A549 (cell line): ENCODE data around the gene PET117. TPM values are rescaled to one million over a fixed set of nuclear protein-coding genes. Genes with fewer than 3 reads are reported as not detected.

ENCODE experiments used
- ATAC-seq, 2 experiments: fragments of 200-7000 bp in 1 of 2; fragments of >200 bp in 1 of 2; cut with Nextera tagmentation in 1 of 2; cut with Tn5 transposase in 1 of 2; 3 replicates each; pipeline versions ENCODE4 v1.8.0 to v1.9.1; 2018 to 2020; ENCODE audit warnings: mild to moderate bottlenecking in 1 of 2, moderate library complexity in 1 of 2
- CTCF ChIA-PET: fragments of 300-600 bp; sonication (Branson Sonifier 250); formaldehyde crosslinking; extraction: SDS; loops from one replicate; lab custom pipeline; 2021; ENCODE audit warnings: antibody characterized with exemption, inconsistent platforms; lab: Yijun Ruan, JAX
- POLR2A ChIA-PET: fragments of 350-600 bp; formaldehyde crosslinking; extraction: SDS; loops from one replicate; lab custom pipeline; 2021; ENCODE audit warnings: antibody characterized with exemption, inconsistent platforms; lab: Yijun Ruan, JAX
- DNase-seq, 2 experiments: peaks; one replicate each; pipeline versions ENCODE4 v3.0.0 to v3.0.0-alpha.2; 2011 to 2016; ENCODE audit warnings: low read depth in 1 of 2, low spot score in 1 of 2
- FAIRE-seq: peaks from 2 replicates; lab custom pipeline; 2011; peaks lifted over from hg19 to GRCh38; lab: Jason Lieb, UNC
- H3K27ac ChIP-seq, 2 experiments: fragments of >200 bp; sonication (Bioruptor Twin); formaldehyde crosslinking; 3 replicates each; pipeline ENCODE4 v1.5.1; 2016 to 2017
- H3K4me1 ChIP-seq: fragments of >200 bp; sonication (Bioruptor Twin); formaldehyde crosslinking; 3 replicates; pipeline ENCODE4 v1.6.1; 2016
- H3K4me2 ChIP-seq: fragments of >200 bp; sonication (Bioruptor Twin); formaldehyde crosslinking; 3 replicates; pipeline ENCODE4 v1.6.1; 2016
- H3K4me3 ChIP-seq: fragments of >200 bp; sonication (Bioruptor Twin); formaldehyde crosslinking; 3 replicates; pipeline ENCODE4 v1.5.1; 2016
- H3K9me3 ChIP-seq: fragments of >200 bp; sonication (Bioruptor Twin); formaldehyde crosslinking; 3 replicates; pipeline ENCODE4 v1.6.1; 2016
- BHLHE40 ChIP-seq: IDR thresholded peaks from 2 replicates; pipeline ENCODE4 v1.6.1; 2012; ENCODE audit warnings: low read depth, low read length, inconsistent platforms
- CEBPB ChIP-seq, 2 experiments: fragments of >200 bp in 1 of 2; sonication (Bioruptor Twin) in 1 of 2; formaldehyde crosslinking in 1 of 2; IDR thresholded peaks; 2 replicates each; pipeline ENCODE4 v1.6.1; 2012 to 2016
- CHD4 ChIP-seq: fragments of 200-600 bp; sonication (generic); IDR thresholded peaks from 2 replicates; pipeline ENCODE4 v1.6.1; 2016; ENCODE audit warnings: antibody characterized with exemption, mild to moderate bottlenecking, borderline replicate concordance
- EHMT2 ChIP-seq: fragments of 200-600 bp; sonication (generic); IDR thresholded peaks from 2 replicates; pipeline ENCODE4 v1.6.1; 2016; ENCODE audit warnings: antibody characterized with exemption, low read depth, mild to moderate bottlenecking, moderate library complexity
- FOSL2 ChIP-seq, 2 experiments: fragments of 450-650 bp in 1 of 2; fragments of >200 bp in 1 of 2; sonication (Bioruptor Twin) in 1 of 2; formaldehyde crosslinking; IDR thresholded peaks; 2 replicates each; pipeline versions ENCODE4 v1.5.0 to v1.6.1; 2016 to 2020; ENCODE audit warnings: mild to moderate bottlenecking in 1 of 2, moderate library complexity in 1 of 2
- FOXS1 ChIP-seq: fragments of 250-450 bp; sonication (Bioruptor Pico); IDR thresholded peaks from 2 replicates; pipeline ENCODE4 v1.5.0; 2020; ENCODE audit warnings: mild to moderate bottlenecking, moderate library complexity
- HEYL ChIP-seq: fragments of 250-450 bp; sonication (Bioruptor Pico); IDR thresholded peaks from 2 replicates; pipeline ENCODE4 v1.8.0; 2021; ENCODE audit warnings: mild to moderate bottlenecking, moderate library complexity
- HOXB13 ChIP-seq: fragments of 250-450 bp; sonication (Bioruptor Pico); IDR thresholded peaks from 2 replicates; pipeline ENCODE4 v1.5.0; 2020; ENCODE audit warnings: low read depth, mild to moderate bottlenecking, moderate library complexity
- HOXB5 ChIP-seq: fragments of 250-450 bp; sonication (Bioruptor Pico); IDR thresholded peaks from 2 replicates; pipeline ENCODE4 v1.5.0; 2020; ENCODE audit warnings: mild to moderate bottlenecking, moderate library complexity
- NFE2L2 ChIP-seq: fragments of 150-350 bp; conservative IDR thresholded peaks from 2 replicates; pipeline ENCODE4 v1.6.1; 2014; ENCODE audit warnings: low read length
- NR3C1 ChIP-seq: fragments of >200 bp; sonication (Bioruptor Twin); formaldehyde crosslinking; IDR thresholded peaks from 3 replicates; pipeline ENCODE4 v1.6.1; 2017
- PHF8 ChIP-seq: fragments of 200-600 bp; sonication (generic); IDR thresholded peaks from 2 replicates; pipeline ENCODE4 v1.6.1; 2016; ENCODE audit warnings: low read depth, mild to moderate bottlenecking, antibody characterized with exemption, moderate library complexity, borderline replicate concordance
- POLR2A ChIP-seq: IDR thresholded peaks from 2 replicates; pipeline ENCODE4 v1.6.1; 2012; ENCODE audit warnings: mild to moderate bottlenecking, low read length
- RAD21 ChIP-seq, 2 experiments: fragments of >200 bp in 1 of 2; sonication (Bioruptor Twin) in 1 of 2; formaldehyde crosslinking in 1 of 2; IDR thresholded peaks in 1 of 2; conservative IDR thresholded peaks in 1 of 2; 2 replicates in 1 of 2; 3 replicates in 1 of 2; pipeline ENCODE4 v1.6.1; 2012 to 2018; ENCODE audit warnings: inconsistent platforms in 1 of 2
- TP53 ChIP-seq: fragments of 250-450 bp; sonication (Bioruptor Pico); IDR thresholded peaks from 2 replicates; pipeline ENCODE4 v1.5.0; 2021; ENCODE audit warnings: mild to moderate bottlenecking, moderate library complexity
- ZC3H11A ChIP-seq: fragments of 450-650 bp; IDR thresholded peaks from 2 replicates; pipeline ENCODE4 v1.6.1; 2014; ENCODE audit warnings: antibody characterized with exemption, mild to moderate bottlenecking
- WGBS: methylation state at CpG from one replicate; pipeline ENCODE4 v1.1.6; 2017; ENCODE audit errors: missing lambda C conversion rate; 5-methylcytosine and 5-hydroxymethylcytosine counted together
- polyA plus RNA-seq, 4 experiments: library from polyadenylated mRNA; depleted of rRNA in 3 of 4; stranded (reverse); fragments of >200 nt; fragmentation: RNase III in 1 of 4; extraction: RNeasy Plus Mini Kit Qiagen cat#74134 plus additional on column Dnase treatment in 1 of 4; gene quantifications; 2 replicates in 3 of 4; 3 replicates in 1 of 4; pipeline ENCODE4 v1.2.3, GENCODE V29; 2011 to 2017
- TF ChIP-seq, protein P1 (sequence below): fragments of >200 bp; sonication (Bioruptor Twin); formaldehyde crosslinking; IDR thresholded peaks from 2 replicates; pipeline ENCODE4 v1.6.1; 2016
- TF ChIP-seq, protein P2 (sequence below): fragments of 450-650 bp; IDR thresholded peaks from 2 replicates; pipeline ENCODE4 v1.6.1; 2014; ENCODE audit warnings: antibody characterized with exemption
- TF ChIP-seq, protein P3 (sequence below): fragments of 150-350 bp; IDR thresholded peaks from 2 replicates; pipeline ENCODE4 v1.6.1; 2014; ENCODE audit warnings: low read depth, mild to moderate bottlenecking, low read length
- TF ChIP-seq, protein P4 (sequence below): IDR thresholded peaks from 2 replicates; pipeline ENCODE4 v1.6.1; 2012; ENCODE audit warnings: low read depth, borderline replicate concordance

Gene PET117
- polyA plus RNA-seq, 2 of the 4 experiments (the other 2 are of a cell fraction): 25.0 to 32.3 TPM

DNA sequence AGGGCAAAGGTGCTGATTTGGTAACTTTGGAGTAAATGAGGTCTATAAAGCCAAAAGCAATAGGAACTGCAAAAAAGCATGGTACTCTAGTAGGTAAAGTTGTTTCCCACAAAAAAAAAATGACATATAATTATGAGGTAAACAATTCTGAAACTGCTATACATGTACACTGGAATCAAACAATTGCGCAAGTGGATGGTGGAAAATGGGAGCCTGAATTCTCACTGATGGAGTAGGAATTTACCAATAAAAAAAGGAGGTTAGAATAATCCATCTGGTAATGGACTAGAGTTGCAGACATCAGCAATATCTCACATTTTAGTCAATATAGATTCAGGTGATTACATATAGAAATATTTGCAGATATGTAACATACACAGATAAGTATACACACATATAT, 5.0 kb upstream of the PET117 start:
- no peak for ATAC-seq
- TF ChIP-seq POLR2A: no peak
- TF ChIP-seq BHLHE40: no peak
- no peak for TF ChIP-seq TP53 (CRISPR knock-in tag)
- TF ChIP-seq EHMT2: no peak
- peak; percentile 37 to 56; a peak in 3 of 4 replicates for TF ChIP-seq CEBPB (IDR thresholded peaks at IDR 0.05)
- no peak for TF ChIP-seq HOXB5 (CRISPR knock-in tag)
- no peak overlapping the region for H3K4me2 ChIP-seq
- 92% methylated on average over 1 of the region's 1 CpG for WGBS
- DNase-seq: no peak
- no peaks in the 10 kb centered on the region for H3K9me3 ChIP-seq
- ChIA-PET CTCF (interaction anchor here (0.7 kb wide), 1 partner anchor 22 kb away, joined by 3 read pairs; no protein-coding TSS in a partner anchor), POLR2A (no interaction called here)
- FAIRE-seq: peak; percentile 72
- no peak overlapping the region for H3K4me3 ChIP-seq
- H3K27ac ChIP-seq: no peak overlapping the region
- H3K4me1 ChIP-seq: no peaks in the 10 kb centered on the region

DNA sequence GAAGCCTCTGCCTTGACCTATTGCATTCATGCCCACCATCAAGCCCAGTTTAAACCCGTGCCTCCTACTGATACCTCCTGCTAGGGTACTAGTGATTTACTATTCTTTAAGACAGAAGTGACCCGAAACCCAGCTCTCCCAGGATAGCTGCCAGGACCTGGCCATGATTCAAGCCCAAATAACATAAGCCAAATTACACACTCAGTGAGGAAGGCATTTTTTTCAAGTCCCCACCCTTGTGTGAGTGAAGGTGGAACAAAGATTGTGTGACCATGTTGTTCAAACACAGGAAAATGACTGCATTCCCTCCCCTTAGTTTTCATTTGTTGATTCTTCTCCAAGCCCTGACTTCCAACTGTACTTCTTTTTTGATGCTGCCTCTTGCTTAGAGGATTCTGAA, 3.7 kb upstream of the PET117 start:
- ATAC-seq (no peak), FAIRE-seq (peak; percentile 23), DNase-seq (no peak)
- Histone ChIP-seq H3K27ac (no peak overlapping the region), H3K4me2 (no peak overlapping the region), H3K9me3 (no peaks in the 10 kb centered on the region), H3K4me3 (no peak overlapping the region), H3K4me1 (peaks cover 2% of the 10 kb centered on the region)
- ChIA-PET POLR2A (no interaction called here), CTCF (interaction anchor here (1.1 kb wide), 2 partner anchors 10 to 143 kb away, joined by 3 to 4 read pairs; no protein-coding TSS in a partner anchor)
- WGBS: 27% methylated on average over 2 of the region's 2 CpGs
- TF ChIP-seq NR3C1 (no peak), EHMT2 (no peak)

DNA sequence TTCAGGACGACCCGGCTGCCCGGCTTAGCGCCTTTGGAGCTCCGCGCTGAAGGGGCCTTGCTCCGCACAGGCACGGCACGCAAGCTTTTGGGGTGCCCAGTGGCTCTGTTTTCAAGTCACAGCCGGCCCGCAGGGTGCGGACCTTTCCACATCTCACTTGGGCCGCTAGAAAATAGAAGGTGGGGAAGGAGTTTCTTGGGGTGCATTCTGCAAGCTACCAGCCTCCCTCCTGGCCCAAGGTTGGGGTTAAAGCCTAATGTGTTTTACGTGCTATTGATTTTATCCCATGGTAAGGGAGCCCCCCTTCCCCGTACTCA, 561 bp downstream of the PET117 start:
- ChIA-PET POLR2A (interaction anchor here (0.5 to 1.6 kb wide), 6 partner anchors 16 to 150 kb away, joined by 3 to 10 read pairs (median 4); partner anchors contain the start of gene ZNF133), CTCF (interaction anchor here (1.0 kb wide), 2 partner anchors 12 to 29 kb away, joined by 3 read pairs; no protein-coding TSS in a partner anchor)
- DNase-seq: no peak
- H3K4me2 ChIP-seq: peak overlapping the region; percentile 84
- TF ChIP-seq ZC3H11A: no peak
- 0 out of 2 replicates have a peak, but pooled peaks have one; percentile 30 for TF ChIP-seq PHF8
- peak; percentile 69 to 81 for ATAC-seq
- H3K27ac ChIP-seq: peak overlapping the region; percentile 94 to 95
- no peak for FAIRE-seq
- peaks cover 8% of the 10 kb centered on the region for H3K4me1 ChIP-seq
- no peaks in the 10 kb centered on the region for H3K9me3 ChIP-seq
- peak overlapping the region; percentile 72 for H3K4me3 ChIP-seq
- WGBS: 0% methylated on average over 15 of the region's 15 CpGs

DNA sequence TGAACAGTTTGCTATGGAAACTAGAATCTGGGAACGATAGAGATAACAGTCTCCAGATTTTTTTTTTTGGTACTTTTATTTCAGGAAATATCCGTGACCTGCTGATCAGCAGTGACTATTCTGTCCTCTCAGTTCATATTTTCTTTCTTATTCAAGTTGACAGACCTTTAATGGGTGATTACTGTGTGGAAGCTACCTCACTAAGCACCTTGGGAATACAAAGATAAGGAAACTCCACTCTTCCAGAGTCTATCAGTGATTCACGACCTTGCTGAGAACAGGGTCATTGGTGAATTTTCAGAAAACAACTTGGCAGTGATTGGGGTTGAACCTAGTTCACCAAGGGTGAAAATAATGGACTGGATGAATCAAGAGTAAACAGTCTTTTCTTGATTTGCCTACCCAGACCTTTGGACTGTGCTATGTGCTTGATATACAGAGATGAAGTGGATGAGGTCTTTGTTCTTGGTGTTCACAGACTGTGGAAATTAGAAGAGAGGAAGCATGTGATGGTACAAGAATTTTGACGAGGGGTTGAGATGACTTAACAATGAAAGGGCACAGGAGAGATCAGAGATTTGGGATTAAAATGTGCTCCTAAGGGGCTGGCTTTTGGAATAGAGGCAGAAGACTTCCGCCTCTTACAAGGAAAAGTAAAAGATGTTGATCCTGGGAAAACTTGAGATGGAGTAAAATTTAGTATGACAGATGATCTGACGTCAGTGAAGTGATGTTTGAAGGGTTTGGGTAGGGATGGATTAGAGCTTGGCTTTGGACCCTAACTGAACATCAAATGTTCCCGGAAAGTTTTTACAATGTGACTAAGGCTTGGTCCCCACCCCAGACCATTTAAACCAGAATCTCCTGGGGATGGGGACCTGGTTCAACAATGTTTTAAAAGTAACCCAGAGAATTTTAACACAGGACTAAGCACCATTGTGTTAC, 1.2 kb downstream of the PET117 start:
- H3K4me3 ChIP-seq: peak overlapping the region; percentile 72
- no peaks in the 10 kb centered on the region for H3K9me3 ChIP-seq
- FAIRE-seq (no peak), DNase-seq (no peak), ATAC-seq (no peak)
- POLR2A ChIA-PET: interaction anchor here (0.5 to 1.6 kb wide), 5 partner anchors 15 to 149 kb away, joined by 3 to 10 read pairs (median 4); partner anchors contain the start of gene ZNF133
- CTCF ChIA-PET: interaction anchor here (1.0 kb wide), 2 partner anchors 11 to 29 kb away, joined by 3 read pairs; no protein-coding TSS in a partner anchor
- peak overlapping the region; percentile 84 for H3K4me2 ChIP-seq
- 44% methylated on average over 7 of the region's 7 CpGs for WGBS
- peak overlapping the region; percentile 94 to 95 for H3K27ac ChIP-seq
- TF ChIP-seq, protein P1, sequence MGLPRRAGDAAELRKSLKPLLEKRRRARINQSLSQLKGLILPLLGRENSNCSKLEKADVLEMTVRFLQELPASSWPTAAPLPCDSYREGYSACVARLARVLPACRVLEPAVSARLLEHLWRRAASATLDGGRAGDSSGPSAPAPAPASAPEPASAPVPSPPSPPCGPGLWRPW: no peak
- no peak for TF ChIP-seq RAD21 (conservative IDR thresholded peaks at IDR 0.05 in 1 of 2, IDR thresholded peaks at IDR 0.05 in 1 of 2)
- H3K4me1 ChIP-seq: peaks cover 9% of the 10 kb centered on the region

DNA sequence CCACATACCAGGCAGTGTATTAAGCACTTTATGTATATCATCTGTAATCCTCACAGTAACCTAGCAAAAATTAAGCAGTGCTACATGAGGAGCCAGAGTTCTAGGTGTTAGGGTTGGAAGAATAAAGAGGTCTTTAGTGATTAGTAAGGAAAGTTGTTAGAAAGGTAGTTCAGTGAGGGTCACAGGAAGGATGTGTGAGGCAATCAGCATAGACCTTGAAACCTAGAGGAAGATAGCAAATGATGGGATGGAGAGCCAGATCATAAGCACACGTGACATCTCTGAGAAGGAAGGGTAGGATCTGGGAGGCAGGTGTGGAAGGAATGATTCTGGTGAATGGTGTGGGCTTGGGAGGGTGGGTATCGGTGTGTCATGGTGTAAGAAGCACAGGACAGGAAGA, 2.2 kb downstream of the PET117 start:
- Histone ChIP-seq H3K4me3 (no peak overlapping the region), H3K27ac (no peak overlapping the region), H3K4me1 (peaks cover 18% of the 10 kb centered on the region), H3K9me3 (no peaks in the 10 kb centered on the region), H3K4me2 (peak overlapping the region; percentile 84)
- ATAC-seq (no peak), FAIRE-seq (no peak), DNase-seq (no peak)
- 96% methylated on average over 2 of the region's 2 CpGs for WGBS
- ChIA-PET CTCF (no interaction called here), POLR2A (no interaction called here)
- TF ChIP-seq BHLHE40: no peak
- TF ChIP-seq, protein P2, sequence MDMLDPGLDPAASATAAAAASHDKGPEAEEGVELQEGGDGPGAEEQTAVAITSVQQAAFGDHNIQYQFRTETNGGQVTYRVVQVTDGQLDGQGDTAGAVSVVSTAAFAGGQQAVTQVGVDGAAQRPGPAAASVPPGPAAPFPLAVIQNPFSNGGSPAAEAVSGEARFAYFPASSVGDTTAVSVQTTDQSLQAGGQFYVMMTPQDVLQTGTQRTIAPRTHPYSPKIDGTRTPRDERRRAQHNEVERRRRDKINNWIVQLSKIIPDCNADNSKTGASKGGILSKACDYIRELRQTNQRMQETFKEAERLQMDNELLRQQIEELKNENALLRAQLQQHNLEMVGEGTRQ: no peak
- TF ChIP-seq, protein P3, sequence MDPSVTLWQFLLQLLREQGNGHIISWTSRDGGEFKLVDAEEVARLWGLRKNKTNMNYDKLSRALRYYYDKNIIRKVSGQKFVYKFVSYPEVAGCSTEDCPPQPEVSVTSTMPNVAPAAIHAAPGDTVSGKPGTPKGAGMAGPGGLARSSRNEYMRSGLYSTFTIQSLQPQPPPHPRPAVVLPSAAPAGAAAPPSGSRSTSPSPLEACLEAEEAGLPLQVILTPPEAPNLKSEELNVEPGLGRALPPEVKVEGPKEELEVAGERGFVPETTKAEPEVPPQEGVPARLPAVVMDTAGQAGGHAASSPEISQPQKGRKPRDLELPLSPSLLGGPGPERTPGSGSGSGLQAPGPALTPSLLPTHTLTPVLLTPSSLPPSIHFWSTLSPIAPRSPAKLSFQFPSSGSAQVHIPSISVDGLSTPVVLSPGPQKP: no peak
- no peak for TF ChIP-seq EHMT2
- TF ChIP-seq CHD4: no peak
- TF ChIP-seq HOXB13 (CRISPR knock-in tag): no peak
- no peak for TF ChIP-seq FOXS1 (CRISPR knock-in tag)
- no peak for TF ChIP-seq NR3C1
- TF ChIP-seq HEYL (CRISPR knock-in tag): no peak
- TF ChIP-seq, protein P4, sequence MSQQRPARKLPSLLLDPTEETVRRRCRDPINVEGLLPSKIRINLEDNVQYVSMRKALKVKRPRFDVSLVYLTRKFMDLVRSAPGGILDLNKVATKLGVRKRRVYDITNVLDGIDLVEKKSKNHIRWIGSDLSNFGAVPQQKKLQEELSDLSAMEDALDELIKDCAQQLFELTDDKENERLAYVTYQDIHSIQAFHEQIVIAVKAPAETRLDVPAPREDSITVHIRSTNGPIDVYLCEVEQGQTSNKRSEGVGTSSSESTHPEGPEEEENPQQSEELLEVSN: no peak
- TF ChIP-seq FOSL2 (IDR thresholded peaks at IDR 0.05): no peak
- TF ChIP-seq FOSL2 (CRISPR knock-in tag; IDR thresholded peaks at IDR 0.05): no peak
- no peak for TF ChIP-seq POLR2A
- no peak for TF ChIP-seq NFE2L2
